GM21528 (cell line): ENCODE measurements around the gene PPM1M.

ENCODE experiments used
- ATAC-seq: cut with Tn5 transposase; IDR thresholded peaks from one replicate; pipeline ENCODE4 v1.9.1; 2021; ENCODE audit warnings: mild to moderate bottlenecking, moderate library complexity; ENCODE audit not compliant: unreplicated experiment, low FRiP score

PPM1M gene

GRCh38 chr3:52292247-52293065 lies 46.9 kb downstream of the PPM1M start:
- ATAC-seq: no peak

GRCh38 chr3:52293491-52294319 lies 48.1 kb downstream of the PPM1M start:
- no peak for ATAC-seq

- no peak for ATAC-seq
These were observed 49.0 kb downstream of the PPM1M start for GRCh38 chr3:52294320-52295150.

- no peak for ATAC-seq
These were observed 50.2 kb downstream of the PPM1M start for GRCh38 chr3:52295671-52296208.

- no peak for ATAC-seq
These were observed 51.9 kb downstream of the PPM1M start for GRCh38 chr3:52297242-52298148.

GRCh38 chr3:52298149-52299098 lies 52.9 kb downstream of the PPM1M start:
- ATAC-seq: no peak

GRCh38 chr3:52299247-52299878 lies 53.8 kb downstream of the PPM1M start:
- no peak for ATAC-seq
